TTC549 (cell line): ENCODE data around the gene VSX1.

ENCODE experiments used
- FAIRE-seq: peaks from 2 replicates; lab custom pipeline; 2012; peaks lifted over from hg19 to GRCh38; lab: Jason Lieb, UNC

The VSX1 gene

DNA sequence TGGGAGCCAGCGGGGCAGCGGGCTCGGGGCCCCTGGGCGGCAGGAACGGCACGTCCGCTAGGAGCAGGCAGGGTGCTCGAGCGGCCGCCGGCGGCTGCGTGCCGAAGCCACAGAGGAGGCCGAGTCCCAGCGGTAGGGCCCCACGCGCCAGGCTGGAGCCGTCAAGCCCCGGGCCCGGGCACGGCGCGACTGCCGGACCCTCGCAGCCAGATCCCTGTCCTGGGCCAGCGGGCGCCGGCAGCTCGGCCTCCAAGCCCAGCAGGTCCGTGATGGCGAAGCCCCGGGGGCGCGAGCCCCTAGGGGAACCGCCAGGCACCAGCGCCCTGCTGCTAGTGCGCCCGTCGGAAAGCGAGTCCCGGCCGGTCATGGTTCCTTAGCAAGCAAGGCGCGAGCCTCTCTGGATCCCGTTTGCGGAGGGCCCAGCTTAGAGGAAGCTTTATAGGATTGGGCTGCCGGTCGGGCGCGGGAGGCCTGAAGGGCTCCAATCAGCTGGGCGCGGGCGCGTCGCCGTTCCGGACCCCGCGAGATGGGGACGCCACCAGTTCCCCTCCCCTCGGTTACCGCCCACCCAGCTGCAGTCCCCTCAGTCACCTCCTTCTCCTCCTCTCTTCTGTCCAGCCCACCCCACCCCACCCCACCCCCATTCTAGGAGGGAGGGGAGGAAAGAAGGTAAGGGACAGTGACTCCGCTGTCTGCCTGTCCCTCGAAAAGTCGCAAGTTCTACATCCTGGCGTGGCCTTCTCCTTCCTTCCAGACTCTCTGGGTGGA is at the start of gene VSX1:
Gene VSX1, minus strand, starts transcription at position 412 of the 768 bp plus-strand sequence. Its CDS starts 45 bp downstream, at position 367.
- FAIRE-seq = no peak

- FAIRE-seq = no peak
These were observed 48.0 kb upstream of the VSX1 start for GRCh38 chr20:25129908-25130307.

- FAIRE-seq = no peak
These were observed 47.5 kb upstream of the VSX1 start for GRCh38 chr20:25129428-25129827.

GRCh38 chr20:25128649-25129048 is 46.7 kb upstream of the VSX1 start:
- no peak for FAIRE-seq

DNA sequence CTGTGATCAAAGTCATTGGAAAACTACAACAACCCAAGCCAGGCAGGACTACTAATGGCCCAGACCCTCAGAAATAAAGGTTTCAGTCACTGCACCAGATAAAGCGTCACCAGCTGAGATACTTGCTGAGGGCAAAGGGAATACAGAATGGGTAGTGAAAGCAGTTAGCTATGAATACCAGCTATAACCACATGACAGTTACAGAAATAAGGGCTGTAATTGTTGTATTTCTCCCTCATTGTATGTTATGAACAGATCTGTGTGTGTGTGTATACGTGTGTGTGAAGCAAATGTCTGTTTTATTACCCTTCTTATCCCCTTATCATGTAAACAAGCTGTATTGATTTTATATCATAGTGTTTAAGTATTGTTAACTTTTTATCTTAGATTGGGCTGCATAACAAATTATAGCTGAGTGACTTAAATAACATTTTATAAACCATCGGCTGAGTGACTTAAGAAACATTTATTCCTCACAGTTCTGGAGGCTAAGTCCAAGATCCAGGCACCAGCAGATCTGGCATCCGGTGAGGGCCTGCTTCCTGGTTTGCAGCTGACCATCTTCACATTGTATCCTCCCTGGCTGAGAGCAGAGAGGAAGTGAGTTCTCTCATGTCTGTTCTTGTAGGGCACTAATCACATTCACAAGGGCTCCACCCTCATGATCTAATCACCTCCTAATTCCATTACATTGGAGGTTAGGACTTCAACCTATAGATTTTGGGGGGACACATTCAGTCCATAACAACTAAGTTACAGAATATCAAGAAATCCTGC is 46.0 kb upstream of the VSX1 start:
- FAIRE-seq = no peak

GRCh38 chr20:25126204-25127029 is 44.5 kb upstream of the VSX1 start:
- FAIRE-seq = no peak

- FAIRE-seq = no peak
These were observed 43.7 kb upstream of the VSX1 start for GRCh38 chr20:25125636-25126035.

DNA sequence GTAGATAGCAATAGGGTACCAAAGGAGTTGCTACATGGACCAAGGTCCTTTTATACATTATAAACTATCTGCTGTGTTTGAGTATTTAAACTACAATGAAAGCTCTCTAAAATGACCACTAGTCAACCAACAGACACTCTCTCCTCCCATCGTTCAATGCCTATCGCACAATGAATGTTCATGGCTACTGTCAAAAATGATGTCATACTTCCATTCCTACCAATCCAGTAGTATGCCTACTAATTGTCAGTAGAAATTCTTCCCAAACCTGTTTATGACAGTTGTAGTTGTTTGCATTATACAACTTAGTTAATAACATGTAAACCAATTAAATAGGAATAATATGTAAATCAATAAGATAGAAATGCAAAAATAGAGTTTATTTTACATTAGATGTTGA is 39.0 kb upstream of the VSX1 start:
- FAIRE-seq = no peak

GRCh38 chr20:25120457-25120856 is 38.5 kb upstream of the VSX1 start:
- FAIRE-seq = no peak

GRCh38 chr20:25118529-25118928 is 36.6 kb upstream of the VSX1 start:
- FAIRE-seq = no peak

DNA sequence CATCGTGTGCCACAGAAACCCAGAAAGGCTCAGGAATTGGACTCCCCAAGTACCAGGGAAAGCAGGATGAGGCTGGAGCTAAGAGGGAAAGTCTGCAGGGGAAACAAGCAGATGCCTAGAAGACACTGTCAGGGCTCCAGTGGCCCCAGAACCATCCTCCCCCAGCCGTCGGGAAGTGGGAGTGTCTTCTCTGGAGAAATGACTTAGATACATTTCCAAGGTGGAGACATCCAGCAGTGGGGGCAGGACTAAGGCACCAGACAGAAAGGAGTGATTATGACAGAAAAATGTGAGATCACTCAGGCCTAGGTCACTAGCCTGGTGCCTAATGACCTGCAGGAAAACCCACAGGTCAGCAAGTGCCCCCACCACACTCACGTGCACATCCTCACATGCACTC is 36.0 kb upstream of the VSX1 start:
- no peak for FAIRE-seq

DNA sequence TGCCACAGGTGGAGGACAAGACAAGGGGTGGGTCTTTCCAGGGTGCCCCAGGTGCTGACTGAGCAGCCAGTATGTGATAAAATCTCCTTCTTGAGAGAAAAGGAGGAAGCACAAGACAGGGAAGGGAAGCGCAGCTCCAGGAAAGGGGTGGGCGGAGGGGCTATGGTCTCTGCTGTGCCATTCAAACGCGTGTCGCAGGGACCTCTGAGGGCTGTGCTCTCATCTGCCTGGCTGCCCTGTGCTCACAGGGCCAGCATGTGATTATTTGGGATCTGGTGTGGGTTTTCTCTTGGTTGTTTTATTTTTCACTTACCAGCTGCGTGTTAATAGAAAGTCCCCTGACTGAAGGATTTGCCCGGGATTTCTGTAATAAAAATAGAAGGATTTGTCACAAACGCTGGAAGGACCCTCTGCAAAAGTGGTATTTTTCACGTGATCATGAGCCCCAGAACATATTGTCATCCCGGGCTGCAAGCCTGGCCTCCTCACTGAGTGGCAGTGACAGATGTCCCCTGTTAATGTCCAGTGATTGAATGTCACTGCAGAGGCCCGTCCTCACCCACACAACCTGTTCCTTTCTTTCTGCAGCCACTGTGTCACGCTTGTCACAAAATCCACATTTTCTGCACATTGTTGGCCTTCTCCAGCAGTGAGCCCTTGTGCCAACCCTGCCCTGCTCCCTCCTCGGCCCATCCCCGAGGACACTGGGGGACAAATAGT is 35.0 kb upstream of the VSX1 start:
- no peak for FAIRE-seq

DNA sequence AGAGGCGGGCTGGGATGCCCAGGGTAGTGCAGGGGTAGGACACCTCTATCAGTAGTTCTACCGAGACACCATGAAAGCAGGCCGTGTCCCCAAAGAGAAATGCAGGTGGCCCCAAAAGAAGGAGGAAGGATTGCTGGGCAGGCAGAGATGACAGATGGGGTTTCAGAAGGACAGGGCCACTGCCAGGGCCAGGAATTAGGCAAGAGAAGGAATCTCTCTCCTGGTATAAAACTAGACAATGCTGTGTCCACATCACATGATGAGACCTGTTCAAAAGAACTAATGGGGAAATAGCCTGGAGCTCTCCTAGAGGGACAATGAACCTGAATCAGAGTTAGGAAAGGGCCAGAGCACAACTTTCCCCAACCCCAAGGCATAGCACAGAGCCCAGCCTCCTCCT is 21.6 kb upstream of the VSX1 start:
- FAIRE-seq = no peak

DNA sequence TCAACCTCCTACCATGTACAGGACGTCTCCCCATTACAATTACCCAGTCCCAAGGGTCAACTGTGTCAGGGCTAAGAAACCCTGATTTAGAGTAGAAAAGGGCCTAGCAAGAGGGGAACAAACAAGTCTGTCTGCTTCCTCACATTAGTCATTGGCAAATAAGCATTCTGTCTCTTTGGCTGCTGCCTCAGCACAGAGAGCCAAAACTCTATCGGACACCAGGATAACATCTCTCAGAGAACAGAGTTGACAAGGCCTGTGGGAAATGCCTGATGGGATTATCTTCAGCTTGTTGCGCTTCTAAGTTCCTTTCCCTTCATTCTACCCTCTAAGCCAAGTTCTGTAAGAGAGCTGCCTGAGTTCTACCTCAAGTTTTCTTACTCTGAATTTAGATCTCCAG is 19.0 kb upstream of the VSX1 start:
- FAIRE-seq = no peak

- FAIRE-seq = no peak
These were observed 17.7 kb upstream of the VSX1 start for GRCh38 chr20:25099601-25100140.

DNA sequence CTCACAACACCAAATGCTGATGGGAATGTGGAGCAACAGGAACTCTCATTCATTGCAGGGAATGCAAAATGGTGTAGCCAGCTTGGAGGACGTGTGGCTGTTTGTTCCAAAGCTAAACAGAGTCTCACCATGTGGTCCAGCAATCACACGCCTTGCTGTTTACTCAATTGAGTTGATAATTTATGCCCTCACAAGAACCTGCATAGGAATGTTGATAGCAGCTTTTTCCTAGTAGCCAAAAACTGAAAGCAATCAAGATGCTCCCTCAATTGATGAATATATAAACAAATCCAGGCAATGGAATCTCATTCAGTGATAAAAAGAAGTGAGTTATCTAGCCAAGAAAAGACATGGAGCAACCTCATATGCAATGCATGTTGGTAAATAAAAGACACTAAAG is 15.6 kb upstream of the VSX1 start:
- FAIRE-seq = no peak

GRCh38 chr20:25090492-25091429 is 8.8 kb upstream of the VSX1 start:
- FAIRE-seq = no peak

- FAIRE-seq = no peak
These were observed 7.7 kb upstream of the VSX1 start for GRCh38 chr20:25089662-25090061.

- FAIRE-seq = no peak
These were observed 7.2 kb upstream of the VSX1 start for GRCh38 chr20:25089096-25089495.

DNA sequence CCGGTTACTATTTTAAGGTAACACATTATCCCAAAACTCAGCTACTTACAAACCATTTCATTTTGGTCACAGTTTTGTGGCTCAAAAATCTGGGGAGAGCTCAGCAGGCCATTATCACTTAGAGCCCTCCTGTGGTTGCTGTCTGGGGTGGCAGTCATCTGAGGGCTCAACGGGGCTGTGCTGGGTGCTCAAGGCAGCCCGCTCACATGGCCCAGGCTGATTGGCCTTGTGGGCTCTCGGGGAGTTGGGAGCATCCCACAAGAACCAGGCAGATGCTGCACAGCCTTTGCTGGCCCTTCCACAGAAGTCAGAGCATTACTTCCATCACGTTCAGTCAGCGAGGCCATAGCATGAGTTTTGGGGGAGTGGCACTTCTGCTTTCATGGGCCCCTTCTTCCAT is 6.3 kb upstream of the VSX1 start:
- FAIRE-seq = no peak
